ENCODE measurements around the gene ITPK1.

GRCh38 chr14:93065272-93065730 is 50.4 kb downstream of the ITPK1 start:
- TF ChIP-seq, protein P1, sequence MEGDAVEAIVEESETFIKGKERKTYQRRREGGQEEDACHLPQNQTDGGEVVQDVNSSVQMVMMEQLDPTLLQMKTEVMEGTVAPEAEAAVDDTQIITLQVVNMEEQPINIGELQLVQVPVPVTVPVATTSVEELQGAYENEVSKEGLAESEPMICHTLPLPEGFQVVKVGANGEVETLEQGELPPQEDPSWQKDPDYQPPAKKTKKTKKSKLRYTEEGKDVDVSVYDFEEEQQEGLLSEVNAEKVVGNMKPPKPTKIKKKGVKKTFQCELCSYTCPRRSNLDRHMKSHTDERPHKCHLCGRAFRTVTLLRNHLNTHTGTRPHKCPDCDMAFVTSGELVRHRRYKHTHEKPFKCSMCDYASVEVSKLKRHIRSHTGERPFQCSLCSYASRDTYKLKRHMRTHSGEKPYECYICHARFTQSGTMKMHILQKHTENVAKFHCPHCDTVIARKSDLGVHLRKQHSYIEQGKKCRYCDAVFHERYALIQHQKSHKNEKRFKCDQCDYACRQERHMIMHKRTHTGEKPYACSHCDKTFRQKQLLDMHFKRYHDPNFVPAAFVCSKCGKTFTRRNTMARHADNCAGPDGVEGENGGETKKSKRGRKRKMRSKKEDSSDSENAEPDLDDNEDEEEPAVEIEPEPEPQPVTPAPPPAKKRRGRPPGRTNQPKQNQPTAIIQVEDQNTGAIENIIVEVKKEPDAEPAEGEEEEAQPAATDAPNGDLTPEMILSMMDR (IDR thresholded peaks at IDR 0.05; ENCODE audit: extremely low read depth in 1 of 2, insufficient read depth in 1 of 2, low read depth in 1 of 2, low read length in 2 of 2) = no peak
- TF ChIP-seq, protein P2, sequence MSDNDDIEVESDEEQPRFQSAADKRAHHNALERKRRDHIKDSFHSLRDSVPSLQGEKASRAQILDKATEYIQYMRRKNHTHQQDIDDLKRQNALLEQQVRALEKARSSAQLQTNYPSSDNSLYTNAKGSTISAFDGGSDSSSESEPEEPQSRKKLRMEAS (IDR thresholded peaks at IDR 0.05; ENCODE audit: insufficient read depth, insufficient read length) = no peak
- TF ChIP-seq POLR2AphosphoS5 (IDR thresholded peaks at IDR 0.05; ENCODE audit: insufficient read depth, low read depth, low read length) (no peak), POLR2A (IDR thresholded peaks at IDR 0.05; ENCODE audit: low read depth, low read length) (no peak), EZH2 (IDR thresholded peaks at IDR 0.05; ENCODE audit: borderline replicate concordance, low read depth, low read length, severe bottlenecking) (no peak), FOS (IDR thresholded peaks at IDR 0.05; ENCODE audit: borderline replicate concordance, insufficient read depth, low read length) (no peak), MYC (IDR thresholded peaks at IDR 0.05; ENCODE audit: low read depth, low read length) (no peak), JUN (IDR thresholded peaks at IDR 0.05; ENCODE audit: borderline replicate concordance, insufficient read depth, insufficient read length, low read depth) (no peak), GATA2 (IDR thresholded peaks at IDR 0.05; ENCODE audit: insufficient read depth, insufficient read length, low read depth, low read length) (no peak)
